IMR-90 (cell line): ENCODE results near the gene POLA2. TPM values are rescaled to one million over a fixed set of nuclear protein-coding genes. Genes with fewer than 3 reads are reported as not detected.
A peak's percentile ranks its signal among the peaks of the same experiment; 100 is the strongest.

Experiments
- ATAC-seq: fragments of 200-7000 bp; cut with Tn5 transposase; 2 replicates; pipeline ENCODE4 v1.9.1; 2020; ENCODE audit warnings: low read depth, mild to moderate bottlenecking, moderate library complexity
- BruUV-seq: library from RNA; stranded (reverse); fragments of 400-500 nt; replicated peaks from 2 replicates; lab custom pipeline; 2021; lab: Mats Ljungman, UMichigan
- CTCF ChIA-PET: fragments of 300-600 bp; formaldehyde crosslinking; extraction: SDS; loops from one replicate; lab custom pipeline; 2021; ENCODE audit warnings: antibody characterized with exemption; lab: Yijun Ruan, JAX
- POLR2A ChIA-PET: fragments of 300-600 bp; sonication (Branson Sonifier 250); formaldehyde crosslinking; loops from one replicate; lab custom pipeline; 2022; ENCODE audit warnings: antibody characterized with exemption; ENCODE audit not compliant: unreplicated experiment; lab: Charles Lee
- DNase-seq: peaks from one replicate; pipeline ENCODE4 v3.0.0; 2013
- H2AFZ ChIP-seq: replicated peaks from 2 replicates; pipeline ENCODE3; 2013; ENCODE audit warnings: low read length, mild to moderate bottlenecking; ENCODE audit not compliant: poor library complexity
- H2AK5ac ChIP-seq: 2 replicates; pipeline ENCODE4 v1.6.1; 2013; ENCODE audit warnings: low read depth, low read length, inconsistent platforms
- H2AK9ac ChIP-seq: replicated peaks from 2 replicates; pipeline ENCODE3; 2013; ENCODE audit warnings: mild to moderate bottlenecking, low read depth, low read length, moderate library complexity; ENCODE audit not compliant: poor library complexity
- H2BK120ac ChIP-seq: 2 replicates; pipeline ENCODE4 v1.6.1; 2013; ENCODE audit warnings: low read depth, low read length, inconsistent platforms
- H2BK15ac ChIP-seq: 3 replicates; pipeline ENCODE4 v1.6.1; 2013; ENCODE audit warnings: low read depth, low read length, inconsistent platforms
- H2BK20ac ChIP-seq: 2 replicates; pipeline ENCODE4 v1.6.1; 2013; ENCODE audit warnings: low read depth, mild to moderate bottlenecking, inconsistent platforms, low read length, moderate library complexity
- H2BK5ac ChIP-seq: 2 replicates; pipeline ENCODE4 v1.6.1; 2013; ENCODE audit warnings: mild to moderate bottlenecking, low read depth, low read length, inconsistent platforms; ENCODE audit not compliant: poor library complexity, severe bottlenecking
- H3K14ac ChIP-seq: replicated peaks from 2 replicates; pipeline ENCODE4 v1.6.1; 2013; ENCODE audit warnings: low read depth, low read length, inconsistent platforms
- H3K18ac ChIP-seq: 2 replicates; pipeline ENCODE4 v1.6.1; 2013; ENCODE audit warnings: low read depth, low read length, control low read depth
- H3K23ac ChIP-seq: 2 replicates; pipeline ENCODE4 v1.6.1; 2013; ENCODE audit warnings: low read depth, low read length, inconsistent platforms
- H3K27ac ChIP-seq: 2 replicates; pipeline ENCODE4 v1.5.1; 2013; ENCODE audit warnings: mild to moderate bottlenecking, control low read depth, low read length; ENCODE audit not compliant: insufficient read depth
- H3K27me3 ChIP-seq: 2 replicates; pipeline ENCODE4 v1.6.1; 2013; ENCODE audit warnings: low read length; ENCODE audit not compliant: control insufficient read depth, insufficient read depth
- H3K36me3 ChIP-seq: 2 replicates; pipeline ENCODE4 v1.6.1; 2013; ENCODE audit warnings: low read length, mixed read lengths; ENCODE audit not compliant: control insufficient read depth, insufficient read depth
- H3K4ac ChIP-seq: 2 replicates; pipeline ENCODE4 v1.6.1; 2013; ENCODE audit warnings: low read depth, low read length, inconsistent platforms
- H3K4me1 ChIP-seq: 2 replicates; pipeline ENCODE4 v1.6.1; 2013; ENCODE audit warnings: low read length, mixed read lengths; ENCODE audit not compliant: control insufficient read depth, insufficient read depth
- H3K4me2 ChIP-seq: 2 replicates; pipeline ENCODE4 v1.6.1; 2013; ENCODE audit warnings: low read depth, mild to moderate bottlenecking, control low read depth, low read length, moderate library complexity
- H3K4me3 ChIP-seq: 2 replicates; pipeline ENCODE4 v1.5.1; 2013; ENCODE audit warnings: low read depth, mild to moderate bottlenecking, control low read depth, low read length, moderate library complexity; ENCODE audit not compliant: insufficient read depth
- H3K56ac ChIP-seq: 2 replicates; pipeline ENCODE4 v1.6.1; 2013; ENCODE audit warnings: low read length, inconsistent platforms; ENCODE audit not compliant: insufficient read depth; ENCODE audit errors: extremely low read depth
- H3K79me1 ChIP-seq, 2 experiments: 2 replicates each; pipeline ENCODE4 v1.6.1; 2013; ENCODE audit warnings: low read length in 2 of 2, inconsistent platforms in 1 of 2, low read depth in 1 of 2
- H3K9ac ChIP-seq: 2 replicates; pipeline ENCODE4 v1.6.1; 2013; ENCODE audit warnings: low read depth, low read length, control low read depth
- H3K9me1 ChIP-seq: 2 replicates; pipeline ENCODE4 v1.6.1; 2013; ENCODE audit warnings: low read length, inconsistent platforms; ENCODE audit not compliant: insufficient read depth
- H3K9me3 ChIP-seq: 2 replicates; pipeline ENCODE4 v1.6.1; 2013; ENCODE audit warnings: low read length; ENCODE audit not compliant: control insufficient read depth, insufficient read depth
- H4K20me1 ChIP-seq: 2 replicates; pipeline ENCODE4 v1.6.1; 2013; ENCODE audit warnings: low read length, inconsistent platforms; ENCODE audit not compliant: insufficient read depth
- H4K5ac ChIP-seq: 2 replicates; pipeline ENCODE4 v1.6.1; 2013; ENCODE audit warnings: mild to moderate bottlenecking, low read depth, low read length, control low read depth
- H4K8ac ChIP-seq, 2 experiments: 2 replicates each; pipeline ENCODE4 v1.6.1; 2013; ENCODE audit warnings: low read depth in 2 of 2, low read length in 2 of 2, control low read depth in 1 of 2, inconsistent platforms in 1 of 2
- H4K91ac ChIP-seq: 2 replicates; pipeline ENCODE4 v1.6.1; 2013; ENCODE audit warnings: low read depth, low read length, inconsistent platforms; ENCODE audit not compliant: insufficient read depth
- CEBPB ChIP-seq: IDR thresholded peaks from 2 replicates; pipeline ENCODE4 v1.6.1; 2012; ENCODE audit warnings: low read depth, low read length, improper control_type of control experiment
- CHD1 ChIP-seq: IDR thresholded peaks from 2 replicates; pipeline ENCODE4 v1.6.1; 2012; ENCODE audit warnings: low read depth, low read length, improper control_type of control experiment
- MAFK ChIP-seq: IDR thresholded peaks from 2 replicates; pipeline ENCODE4 v1.6.1; 2012; ENCODE audit warnings: low read depth, low read length, improper control_type of control experiment
- NFE2L2 ChIP-seq: fragments of 150-350 bp; IDR thresholded peaks from 2 replicates; pipeline ENCODE4 v1.6.1; 2016; ENCODE audit warnings: low read depth, mild to moderate bottlenecking, low read length
- POLR2A ChIP-seq: IDR thresholded peaks from 2 replicates; pipeline ENCODE4 v1.6.1; 2012; ENCODE audit warnings: mild to moderate bottlenecking, low read depth, low read length
- RAD21 ChIP-seq: IDR thresholded peaks from 2 replicates; pipeline ENCODE4 v1.6.1; 2012; ENCODE audit warnings: low read length, improper control_type of control experiment
- USF2 ChIP-seq: fragments of 150-350 bp; IDR thresholded peaks from 2 replicates; pipeline ENCODE4 v1.6.1; 2017; ENCODE audit warnings: mild to moderate bottlenecking, antibody characterized with exemption, low read length, low read depth
- WGBS, 2 experiments: methylation state at CpG; one replicate each; pipeline versions ENCODE4 v1.1.5 to v1.1.7; 2013; ENCODE audit warnings: missing lambda C conversion rate in 2 of 2; ENCODE audit not compliant: insufficient read length in 1 of 2; ENCODE audit errors: extremely low coverage in 2 of 2; 5-methylcytosine and 5-hydroxymethylcytosine counted together
- dilution Hi-C: fragments of 300-500 bp; cut with HindIII; formaldehyde crosslinking; loops from one replicate; pipeline ENCODE4 v1.14.3; 2018; ENCODE audit warnings: low sequenced_read_pairs; ENCODE audit not compliant: unreplicated experiment
- in situ Hi-C: fragments of 300-500 bp; cut with MboI; formaldehyde crosslinking; loops from 3 replicates; pipeline ENCODE4 v1.14.3; 2019; ENCODE audit warnings: low sequenced_read_pairs, inconsistent platforms, mixed read lengths
- intact Hi-C: fragments of 100-400 bp; cut with micrococcal nuclease; formaldehyde crosslinking; loops from 2 replicates; pipeline ENCODE4 v1.10.0; 2022
- polyA plus RNA-seq, 3 experiments: library from polyadenylated mRNA; depleted of rRNA; stranded (reverse); fragments of >200 nt; gene quantifications; 2 replicates each; pipeline ENCODE4 v1.2.3, GENCODE V29; 2012; ENCODE audit warnings: low replicate concordance in 1 of 3
- total RNA-seq: library from RNA; depleted of rRNA; stranded (reverse); fragments of >200 nt; gene quantifications from 2 replicates; pipeline ENCODE4 v1.2.3, GENCODE V29; 2012

The POLA2 gene
- total and polyA plus RNA-seq, 2 of the 4 experiments (the other 2 are of a cell fraction): 14.2 to 17.3 TPM

GRCh38 chr11:65317025-65317786, 55.4 kb downstream of the POLA2 start:
- H4K20me1 ChIP-seq: peaks cover 66% of the 10 kb centered on the region
- DNase-seq: peak; percentile 84

More at GRCh38 chr11:65317025-65317786, 55.4 kb downstream of the POLA2 start:
- intact Hi-C loops (loop anchor here (1.0 kb wide), 1 partner anchor 36 kb away; no protein-coding TSS in a partner anchor), in situ Hi-C loops (loop anchor here (5.0 kb wide), 1 partner anchor 40 kb away; no protein-coding TSS in a partner anchor), dilution Hi-C loops (no loop called here)
- Histone ChIP-seq H3K4me3 (peak overlapping the region; percentile 96), H3K4me1 (peaks cover 13% of the 10 kb centered on the region), H2BK20ac (no peak overlapping the region), H2BK15ac (peak overlapping the region; percentile 26; the same call in 1 of the 3 replicates), H3K56ac (0 out of 2 replicates have a peak overlapping the region, but pooled peaks have one; percentile 33), H4K5ac (no peak overlapping the region; the same call in 1 of the 2 replicates), H3K27ac (peak overlapping the region; percentile 79), H3K14ac (peak overlapping the region; percentile 69; the same call in 1 of the 2 replicates), H3K4ac (peak overlapping the region; percentile 87), H3K36me3 (peaks cover 22% of the 10 kb centered on the region), H3K27me3 (no peaks in the 10 kb centered on the region), H3K18ac (peak overlapping the region; percentile 36; the same call in 1 of the 2 replicates), H4K91ac (peak overlapping the region; percentile 18), H3K79me1 (peaks cover 5 to 68% of the 10 kb centered on the region in 2 experiments; a peak in 3 of 4 replicates), H2AK9ac (peak overlapping the region; percentile 88), H2AFZ (peak overlapping the region; percentile 77), H2AK5ac (peak overlapping the region; percentile 95), H3K4me2 (peak overlapping the region; percentile 93), H4K8ac (peak overlapping the region; percentile 8 to 78; a peak in 2 of 4 replicates), H3K9me1 (peaks cover 5% of the 10 kb centered on the region; the same call in 1 of the 2 replicates), H3K9me3 (no peaks in the 10 kb centered on the region), H2BK5ac (peak overlapping the region; percentile 48), H2BK120ac (peak overlapping the region; percentile 77; the same call in 1 of the 2 replicates), H3K23ac (peak overlapping the region; percentile 28; the same call in 1 of the 2 replicates), H3K9ac (peak overlapping the region; percentile 46)
- POLR2A ChIA-PET: interaction anchor here (1.0 to 1.7 kb wide), 2 partner anchors 14 to 26 kb away, joined by 4 to 5 read pairs; no protein-coding TSS in a partner anchor
- no TSS peak for BruUV-seq
- CTCF ChIA-PET: interaction anchor here (0.6 to 4.5 kb wide), 5 partner anchors 13 to 52 kb away, joined by 3 to 66 read pairs (median 44); no protein-coding TSS in a partner anchor
- peak; percentile 36; the same call in 1 of the 2 replicates for TF ChIP-seq POLR2A
- no peak for TF ChIP-seq USF2
- TF ChIP-seq MAFK: peak; percentile 66
- TF ChIP-seq RAD21: no peak
- TF ChIP-seq CEBPB: no peak
- no peak for TF ChIP-seq NFE2L2
- no peak; the same call in 1 of the 2 replicates for TF ChIP-seq CHD1
- no CpG with 5 or more reads among the region's 13 CpGs for WGBS, 2 experiments
- ATAC-seq: peak; percentile 1
